ENCODE results near the gene SNRK. TPM values are rescaled to one million over a fixed set of nuclear protein-coding genes. Genes with fewer than 3 reads are reported as not detected.
"Not testable (repeated sequence)": the region's sequence is repeated elsewhere in the genome, so short reads cannot be mapped to it uniquely, and the experiment has no call there.

SNRK gene
- total and polyA plus RNA-seq, 2 donors (not counting 3 experiments of a cell fraction or from before 2014, with no cell fraction given) = 43.3 to 99.9 TPM

GRCh38 chr3:43353923-43354670 lies 67.8 kb downstream of the SNRK start:
- intact Hi-C loops (cut with micrococcal nuclease) = loop anchor here (2.0 kb wide), 1 partner anchor 35 kb away; no protein-coding TSS in a partner anchor
- Histone ChIP-seq H3K9ac (replicated peaks; ENCODE audit: extremely low read depth, insufficient read depth, low read length) (no peak overlapping the region), H3K27ac (ENCODE audit: insufficient read depth, low read depth, low read length) (no peak overlapping the region), H3K36me3 (ENCODE audit: control insufficient read depth in 2 of 2, extremely low read depth in 1 of 2, insufficient read depth in 2 of 2, low read length in 2 of 2) (peaks cover 9 to 17% of the 10 kb centered on the region in 2 experiments), H3K4me1 (ENCODE audit: control insufficient read depth, extremely low read depth, insufficient read depth, low read length) (no peaks in the 10 kb centered on the region), H3K79me2 (ENCODE audit: control insufficient read depth, insufficient read depth, low read length) (no peaks in the 10 kb centered on the region), H3K4me2 (ENCODE audit: insufficient read depth, low read length) (no peak overlapping the region), H3K27me3 (ENCODE audit: control insufficient read depth in 2 of 2, insufficient read depth in 2 of 2, low read length in 2 of 2) (no peaks in the 10 kb centered on the region), H4K20me1 (replicated peaks; ENCODE audit: control insufficient read depth, extremely low read depth, insufficient read depth, low read length) (peaks cover 2% of the 10 kb centered on the region), H2AFZ (ENCODE audit: low read depth, low read length) (no peak overlapping the region), H3K4me3 (replicated peaks in 1 of 3; ENCODE audit: insufficient read depth in 1 of 3, low read depth in 1 of 3, low read length in 3 of 3) (no peak overlapping the region), H3K9me1 (replicated peaks; ENCODE audit: control insufficient read depth, extremely low read depth, insufficient read depth, low read length) (no peaks in the 10 kb centered on the region), H3K9me3 (replicated peaks; ENCODE audit: control insufficient read depth, insufficient read depth, low read length) (no peaks in the 10 kb centered on the region)
- peak; percentile 32 for DNase-seq (ENCODE audit: low read depth, low spot score)
- TF ChIP-seq FOS (IDR thresholded peaks at IDR 0.05; ENCODE audit: borderline replicate concordance, insufficient read depth, low read length) (no peak), GATA2 (IDR thresholded peaks at IDR 0.05; ENCODE audit: insufficient read depth, insufficient read length, low read depth, low read length) (no peak), JUN (IDR thresholded peaks at IDR 0.05; ENCODE audit: borderline replicate concordance, insufficient read depth, insufficient read length, low read depth) (no peak), MYC (IDR thresholded peaks at IDR 0.05; ENCODE audit: low read depth, low read length) (no peak)
- POLR2A ChIA-PET = interaction anchor here (1.2 kb wide), 1 partner anchor 21 kb away, joined by 10 read pairs; no protein-coding TSS in a partner anchor
- FAIRE-seq = no peak
- dilution Hi-C loops (cut with MboI; ENCODE audit: extremely low pct_ligation_motif_present, low sequenced_read_pairs) = no loop called here
- BruUV-seq (replicated peaks) = no TSS peak
- CTCF ChIA-PET = interaction anchor here (2.1 to 5.6 kb wide), 2 partner anchors 35 to 149 kb away, joined by 5 to 29 read pairs; no protein-coding TSS in a partner anchor

GRCh38 chr3:43356033-43356432 lies 69.7 kb downstream of the SNRK start:
- intact Hi-C loops (cut with micrococcal nuclease) = loop anchor here (5.0 kb wide), 1 partner anchor 194 kb away; no protein-coding TSS in a partner anchor
- H3K27me3 ChIP-seq (ENCODE audit: control insufficient read depth in 2 of 2, insufficient read depth in 2 of 2, low read length in 2 of 2); H3K27ac ChIP-seq (ENCODE audit: insufficient read depth, low read depth, low read length); H4K20me1 ChIP-seq (replicated peaks; ENCODE audit: control insufficient read depth, extremely low read depth, insufficient read depth, low read length); FAIRE-seq; H3K9me3 ChIP-seq (replicated peaks; ENCODE audit: control insufficient read depth, insufficient read depth, low read length); H3K4me1 ChIP-seq (ENCODE audit: control insufficient read depth, extremely low read depth, insufficient read depth, low read length); H2AFZ ChIP-seq (ENCODE audit: low read depth, low read length); H3K4me3 ChIP-seq (replicated peaks in 1 of 3; ENCODE audit: insufficient read depth in 1 of 3, low read depth in 1 of 3, low read length in 3 of 3); H3K9me1 ChIP-seq (replicated peaks; ENCODE audit: control insufficient read depth, extremely low read depth, insufficient read depth, low read length); H3K4me2 ChIP-seq (ENCODE audit: insufficient read depth, low read length); dilution Hi-C loops (cut with MboI; ENCODE audit: extremely low pct_ligation_motif_present, low sequenced_read_pairs); DNase-seq (ENCODE audit: low read depth, low spot score); H3K36me3 ChIP-seq (ENCODE audit: control insufficient read depth in 2 of 2, extremely low read depth in 1 of 2, insufficient read depth in 2 of 2, low read length in 2 of 2); H3K9ac ChIP-seq (replicated peaks; ENCODE audit: extremely low read depth, insufficient read depth, low read length); BruUV-seq (replicated peaks); H3K79me2 ChIP-seq (ENCODE audit: control insufficient read depth, insufficient read depth, low read length): not testable (repeated sequence)
- ChIA-PET CTCF (interaction anchor here (1.2 to 5.6 kb wide), 4 partner anchors 33 to 194 kb away, joined by 3 to 29 read pairs (median 4); no protein-coding TSS in a partner anchor), POLR2A (interaction anchor here (0.5 kb wide), 1 partner anchor 82 kb away, joined by 3 read pairs; no protein-coding TSS in a partner anchor)

Data from endothelial cell of umbilical vein (primary cell).